Right lobe of liver (tissue), 6 donors: ENCODE data around the gene FBRSL1. TPM values are rescaled to one million over a fixed set of nuclear protein-coding genes. Genes with fewer than 3 reads are reported as not detected.
A peak's percentile ranks its signal among the peaks of the same experiment; 100 is the strongest.

Source experiments
- ATAC-seq, 4 donors: fragments of 200-7000 bp; cut with Tn5 transposase; one replicate each; pipeline ENCODE4 v1.9.1; 2020; ENCODE audit warnings: mild to moderate bottlenecking in 4 of 4, moderate library complexity in 4 of 4
- DNase-seq, 3 donors: peaks; one replicate each; pipeline ENCODE4 v3.0.0-alpha.2; 2020
- H3K27ac ChIP-seq, 3 donors: fragments of 200-600 bp; one replicate each; pipeline ENCODE4 v1.8.0; 2022
- H3K27me3 ChIP-seq, 2 donors: fragments of 200-600 bp; one replicate each; pipeline ENCODE4 v1.8.0; 2022
- H3K36me3 ChIP-seq, 4 donors: fragments of 200-600 bp; sonication (generic) in 1 of 4; one replicate each; pipeline versions ENCODE4 v1.5.1 to v1.8.0; 2017 to 2022; ENCODE audit warnings: control low read depth in 1 of 4
- H3K4me1 ChIP-seq, 4 donors: fragments of 200-600 bp; sonication (generic) in 1 of 4; one replicate each; pipeline versions ENCODE4 v1.5.1 to v1.8.0; 2017 to 2022; ENCODE audit warnings: control low read depth in 1 of 4
- H3K4me3 ChIP-seq, 3 donors: fragments of 200-600 bp; one replicate each; pipeline ENCODE4 v1.8.0; 2022
- H3K9me3 ChIP-seq, 4 donors: fragments of 200-600 bp; sonication (generic) in 1 of 4; one replicate each; pipeline versions ENCODE4 v1.5.1 to v1.8.0; 2017 to 2022; ENCODE audit warnings: control low read depth in 1 of 4
- CTCF ChIP-seq, 4 donors: fragments of 200-600 bp in 3 of 4; fragments of 450-650 bp in 1 of 4; IDR thresholded peaks; one replicate each; pipeline versions ENCODE4 v1.5.1 to v1.8.0; 2016 to 2022; ENCODE audit warnings: antibody characterized with exemption in 4 of 4, mild to moderate bottlenecking in 2 of 4
- POLR2A ChIP-seq: fragments of 450-650 bp; IDR thresholded peaks from one replicate; pipeline ENCODE4 v1.6.1; 2017; ENCODE audit warnings: antibody characterized with exemption, mild to moderate bottlenecking
- WGBS: methylation state at CpG from one replicate; pipeline ENCODE4 v1.1.6; 2018; ENCODE audit warnings: low coverage, low lambda C conversion rate; ENCODE audit not compliant: insufficient coverage; ENCODE audit errors: missing lambda C conversion rate; 5-methylcytosine and 5-hydroxymethylcytosine counted together
- intact Hi-C, 2 donors: fragments of 100-400 bp; cut with DNase I; formaldehyde crosslinking; loops; one replicate each; pipeline versions ENCODE4 v1.11.2 to v1.14.1; 2022
- total RNA-seq, 6 experiments: library from RNA; depleted of rRNA in 2 of 6; stranded (reverse); fragments of >200 nt in 2 of 6; fragmentation: NEBNext Ultra II Directional in 3 of 6; extraction: Animal tissue kit (Norgen Biotek cat#: 25700) in 3 of 6; gene quantifications; one replicate each; pipeline versions ENCODE4 v1.1.0 to v1.2.4, GENCODE V29; 2016 to 2023
- donor health status: DM: no; HTN: yes; CAD: no.
- donor health status: DM: no; HTN: no; CAD: no.
- donor health status: DM: no; HTN: no; CAD: no.
- donor health status: DM: no; HTN: yes; CAD: no.
- donor health status: DM: no; HTN: yes; CAD: no.

Gene FBRSL1
- total RNA-seq, 6 experiments from 2014 or later: 16.2 to 27.6 (median 23.3) TPM

DNA sequence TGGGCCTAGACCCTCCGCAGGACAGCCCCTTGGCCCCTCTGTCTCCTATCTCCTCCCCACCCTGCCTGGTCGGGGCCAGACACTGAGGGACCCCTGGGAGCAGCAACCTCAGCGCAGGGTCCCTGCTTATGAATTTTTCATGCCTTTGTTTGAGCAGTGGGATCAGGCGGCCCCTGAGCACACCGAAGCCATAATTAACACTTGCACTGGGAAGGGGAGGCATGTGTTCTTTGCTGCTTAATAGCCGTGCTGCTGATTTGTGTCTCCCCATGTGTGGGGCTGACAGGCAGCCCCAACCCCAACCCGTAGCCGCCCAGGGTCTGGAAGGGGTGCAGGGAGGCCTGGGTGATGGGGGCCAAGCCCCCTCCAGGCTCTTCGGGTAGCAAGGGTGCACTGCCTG lies 52.7 kb downstream of the FBRSL1 start:
- ATAC-seq: no peak
- Histone ChIP-seq H3K4me3 (no peak overlapping the region), H3K36me3 (no peaks in the 10 kb centered on the region), H3K9me3 (no peaks in the 10 kb centered on the region), H3K27ac (no peak overlapping the region), H3K27me3 (no peaks in the 10 kb centered on the region), H3K4me1 (no peaks in the 10 kb centered on the region)
- TF ChIP-seq CTCF (IDR thresholded peaks at IDR 0.05) (no peak), POLR2A (no peak)
- no peak for DNase-seq
- intact Hi-C loops: no loop called here
- 100% methylated on average over 4 of the region's 9 CpGs for WGBS

- no peaks in the 10 kb centered on the region for H3K27me3 ChIP-seq
- H3K4me3 ChIP-seq: no peak overlapping the region
- H3K4me1 ChIP-seq: no peaks in the 10 kb centered on the region
- H3K9me3 ChIP-seq: no peaks in the 10 kb centered on the region
- 57% methylated on average over 1 of the region's 27 CpGs for WGBS
- peaks cover 0 to 3% (median 0%) of the 10 kb centered on the region in 4 donors for H3K36me3 ChIP-seq
- intact Hi-C loops: no loop called here
- H3K27ac ChIP-seq: no peak overlapping the region
- peak in 1 of 4 donors; percentile 12 for ATAC-seq
- no peak for DNase-seq
- TF ChIP-seq POLR2A: no peak
- TF ChIP-seq CTCF (IDR thresholded peaks at IDR 0.05): no peak
These were observed 53.5 kb downstream of the FBRSL1 start for GRCh38 chr12:132543298-132544079.

DNA sequence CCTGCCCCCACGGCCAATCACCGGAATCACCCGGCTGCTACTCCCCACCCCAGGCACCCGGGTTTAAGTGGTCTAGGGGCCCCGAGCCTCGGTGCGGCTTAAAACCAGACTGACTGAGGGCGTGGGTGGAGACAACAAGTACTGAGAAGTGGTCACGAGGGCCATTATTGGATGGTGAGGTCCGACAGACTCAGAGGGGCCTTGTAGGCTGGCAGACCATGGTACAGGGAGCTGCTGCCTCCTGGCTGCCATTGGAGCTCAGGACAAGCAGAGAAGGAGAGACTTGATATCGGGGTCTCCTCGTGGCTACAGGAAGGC lies 54.1 kb downstream of the FBRSL1 start:
- DNase-seq: no peak
- intact Hi-C loops: no loop called here
- H3K27me3 ChIP-seq: no peaks in the 10 kb centered on the region
- no peak overlapping the region for H3K4me3 ChIP-seq
- H3K36me3 ChIP-seq: peaks cover 0 to 6% (median 0%) of the 10 kb centered on the region in 4 donors
- TF ChIP-seq POLR2A: no peak
- TF ChIP-seq CTCF (IDR thresholded peaks at IDR 0.05): no peak
- no peak overlapping the region for H3K27ac ChIP-seq
- H3K4me1 ChIP-seq: no peaks in the 10 kb centered on the region
- H3K9me3 ChIP-seq: no peaks in the 10 kb centered on the region
- whole genome bisulfite sequencing: 80% methylated on average over 6 of the region's 12 CpGs
- ATAC-seq: no peak

DNA sequence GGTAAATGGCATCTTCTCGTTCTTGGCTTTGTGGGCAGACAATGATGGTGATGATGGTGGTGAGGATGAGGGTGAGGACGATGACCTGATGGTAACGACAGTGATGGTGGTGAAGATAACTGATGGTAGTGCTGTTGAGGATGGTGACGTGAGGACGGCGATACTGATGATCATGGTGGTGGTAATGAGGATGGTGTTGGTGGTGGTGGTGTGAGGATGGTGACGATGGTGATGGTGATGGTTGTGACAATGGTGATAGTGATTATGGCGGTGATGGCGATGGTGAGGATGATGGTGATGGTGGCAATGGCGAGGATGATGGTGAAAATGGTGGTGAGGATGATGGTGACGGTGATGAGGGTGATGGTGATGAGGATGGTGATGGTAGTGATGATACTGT lies 54.5 kb downstream of the FBRSL1 start:
- intact Hi-C loops: no loop called here
- no peak overlapping the region for H3K4me3 ChIP-seq
- DNase-seq: no peak
- H3K4me1 ChIP-seq: no peaks in the 10 kb centered on the region
- no peak for ATAC-seq
- H3K36me3 ChIP-seq: peaks cover 0 to 6% (median 0%) of the 10 kb centered on the region in 4 donors
- H3K9me3 ChIP-seq: no peaks in the 10 kb centered on the region
- no peak overlapping the region for H3K27ac ChIP-seq
- TF ChIP-seq POLR2A: no peak
- no peak for TF ChIP-seq CTCF (IDR thresholded peaks at IDR 0.05)
- H3K27me3 ChIP-seq: no peaks in the 10 kb centered on the region
- 94% methylated on average over 11 of the region's 11 CpGs for WGBS
